ENCODE results near the gene STARD7.

The STARD7 gene

DNA sequence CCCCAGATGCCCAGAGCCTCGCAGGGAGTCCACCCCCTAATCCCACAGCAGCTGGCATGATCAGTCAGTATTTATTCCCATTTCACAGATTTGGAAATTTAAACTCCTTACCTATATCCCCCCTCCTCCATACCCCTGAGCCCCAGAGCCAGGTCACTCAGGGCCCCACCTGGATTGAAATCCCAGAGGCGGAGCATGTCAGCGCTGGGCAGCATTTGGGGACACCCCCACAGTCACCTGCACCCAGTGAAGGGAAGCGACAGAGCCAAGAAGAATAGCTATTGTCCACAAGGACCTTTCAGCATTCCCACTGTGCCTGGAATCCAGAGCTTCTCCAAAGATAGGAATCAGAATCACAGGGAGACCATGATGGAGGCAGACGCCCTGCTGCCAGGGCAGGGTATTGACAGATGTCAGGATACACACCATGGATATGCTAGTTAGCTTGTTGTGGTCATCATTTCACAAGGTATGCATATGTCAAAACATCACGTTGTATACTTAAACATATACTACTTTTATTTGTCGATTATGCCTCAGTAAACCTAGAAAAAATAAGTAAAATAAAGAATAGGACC is 69.4 kb downstream of the STARD7 start:
- H3K9ac ChIP-seq (ENCODE audit: low read length): peak overlapping the region; percentile 18; the same call in 1 of the 2 replicates
- DNase-seq: no peak
- peak overlapping the region; percentile 60 for H2AFZ ChIP-seq (ENCODE audit: low read length)
- TF ChIP-seq EZH2phosphoT487 (IDR thresholded peaks at IDR 0.05; ENCODE audit: low read length) (no peak), EZH2 (optimal IDR thresholded peaks at IDR 0.05; ENCODE audit: low read depth, low read length) (no peak)
- TF ChIP-seq, protein P1, sequence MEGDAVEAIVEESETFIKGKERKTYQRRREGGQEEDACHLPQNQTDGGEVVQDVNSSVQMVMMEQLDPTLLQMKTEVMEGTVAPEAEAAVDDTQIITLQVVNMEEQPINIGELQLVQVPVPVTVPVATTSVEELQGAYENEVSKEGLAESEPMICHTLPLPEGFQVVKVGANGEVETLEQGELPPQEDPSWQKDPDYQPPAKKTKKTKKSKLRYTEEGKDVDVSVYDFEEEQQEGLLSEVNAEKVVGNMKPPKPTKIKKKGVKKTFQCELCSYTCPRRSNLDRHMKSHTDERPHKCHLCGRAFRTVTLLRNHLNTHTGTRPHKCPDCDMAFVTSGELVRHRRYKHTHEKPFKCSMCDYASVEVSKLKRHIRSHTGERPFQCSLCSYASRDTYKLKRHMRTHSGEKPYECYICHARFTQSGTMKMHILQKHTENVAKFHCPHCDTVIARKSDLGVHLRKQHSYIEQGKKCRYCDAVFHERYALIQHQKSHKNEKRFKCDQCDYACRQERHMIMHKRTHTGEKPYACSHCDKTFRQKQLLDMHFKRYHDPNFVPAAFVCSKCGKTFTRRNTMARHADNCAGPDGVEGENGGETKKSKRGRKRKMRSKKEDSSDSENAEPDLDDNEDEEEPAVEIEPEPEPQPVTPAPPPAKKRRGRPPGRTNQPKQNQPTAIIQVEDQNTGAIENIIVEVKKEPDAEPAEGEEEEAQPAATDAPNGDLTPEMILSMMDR (IDR thresholded peaks at IDR 0.05; ENCODE audit: low read length): no peak
- H3K4me1 ChIP-seq (ENCODE audit: low read length): peaks cover 5% of the 10 kb centered on the region; the same call in 1 of the 2 replicates
- no peaks in the 10 kb centered on the region for H4K20me1 ChIP-seq (ENCODE audit: insufficient read depth, low read length)
- H3K4me3 ChIP-seq (ENCODE audit: low read length): no peak overlapping the region
- H3F3A ChIP-seq (ENCODE audit: insufficient read depth, low read length): no peaks in the 10 kb centered on the region
- H3K4me2 ChIP-seq (ENCODE audit: low read depth, low read length): peak overlapping the region; percentile 39; the same call in 1 of the 2 replicates
- H3K27me3 ChIP-seq (replicated peaks; ENCODE audit: insufficient read depth, low read length): peaks cover 23% of the 10 kb centered on the region; the same call in 1 of the 2 replicates
- H3K27ac ChIP-seq (ENCODE audit: low read length): no peak overlapping the region
- peaks cover 7% of the 10 kb centered on the region for H3K79me2 ChIP-seq (ENCODE audit: low read length)
- no peaks in the 10 kb centered on the region for H3K9me2 ChIP-seq (replicated peaks; ENCODE audit: insufficient read depth, low read length)
- H3K36me3 ChIP-seq (replicated peaks; ENCODE audit: insufficient read depth, low read length): no peaks in the 10 kb centered on the region
- H3K9me3 ChIP-seq (replicated peaks; ENCODE audit: insufficient read depth, low read length): no peaks in the 10 kb centered on the region

DNA sequence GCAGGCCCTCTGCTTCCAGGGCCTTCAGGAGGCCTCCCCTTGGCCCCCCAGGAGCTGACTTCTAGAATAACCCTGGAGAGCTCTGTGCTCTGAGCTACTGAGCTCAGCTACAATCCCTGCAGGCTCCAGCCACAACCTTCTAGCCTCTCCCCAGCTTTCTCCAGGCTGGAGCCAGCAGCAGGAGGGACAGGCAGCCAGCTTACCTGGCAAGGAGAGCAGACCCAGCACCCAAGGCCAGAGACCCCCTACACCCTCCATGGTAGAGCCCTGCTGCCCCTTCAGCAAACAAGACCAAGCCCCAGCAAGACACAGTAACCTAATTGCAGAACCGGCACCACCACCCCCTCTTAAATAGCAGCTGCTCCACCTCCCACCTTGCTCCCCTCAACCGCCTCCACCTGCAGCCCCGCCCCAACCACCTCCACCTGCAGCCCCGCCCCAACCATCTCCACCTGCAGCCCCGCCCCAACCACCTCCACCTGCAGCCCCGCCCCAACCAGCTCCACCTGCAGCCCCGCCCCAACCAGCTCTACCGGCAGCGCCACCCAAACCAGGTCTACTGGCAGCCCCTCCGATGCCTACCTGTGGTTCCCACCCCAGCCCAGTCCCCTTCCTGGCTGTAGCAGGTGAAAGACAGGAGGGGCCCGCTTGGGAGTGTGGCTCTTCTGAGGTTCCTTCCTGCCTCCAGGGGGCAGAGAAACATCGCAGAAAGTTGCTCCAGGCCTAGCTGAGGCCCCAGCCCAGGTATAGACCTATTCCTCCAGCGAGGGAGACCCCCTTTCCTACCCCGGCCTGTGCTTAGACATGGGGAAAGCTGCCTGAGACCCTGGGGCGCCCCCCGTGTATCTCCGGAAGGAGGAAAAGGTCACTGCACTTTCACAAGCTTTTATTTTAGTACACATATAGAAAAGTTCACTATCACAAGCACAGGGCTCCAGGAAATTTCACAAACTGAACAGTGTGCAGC is 70.2 kb downstream of the STARD7 start, which contains the start of gene ASTL:
Gene ASTL, minus strand, starts transcription at position 324 of the 967 bp plus-strand sequence. Its CDS starts 66 bp downstream, at position 258.
- no peaks in the 10 kb centered on the region for H3K9me3 ChIP-seq (replicated peaks; ENCODE audit: insufficient read depth, low read length)
- no peak within 1 kb of the TSS for H3K4me3 ChIP-seq (ENCODE audit: low read length)
- no peaks in the 10 kb centered on the region for H3K9me2 ChIP-seq (replicated peaks; ENCODE audit: insufficient read depth, low read length)
- H3K4me2 ChIP-seq (ENCODE audit: low read depth, low read length): peak within 1 kb of the TSS; percentile 39; the same call in 1 of the 2 replicates
- H3K9ac ChIP-seq (ENCODE audit: low read length): peak within 1 kb of the TSS; percentile 18; the same call in 1 of the 2 replicates
- H3K27me3 ChIP-seq (replicated peaks; ENCODE audit: insufficient read depth, low read length): peaks cover 23% of the 10 kb centered on the region; the same call in 1 of the 2 replicates
- peaks cover 5% of the 10 kb centered on the region; the same call in 1 of the 2 replicates for H3K4me1 ChIP-seq (ENCODE audit: low read length)
- peak within 1 kb of the TSS; percentile 60 for H2AFZ ChIP-seq (ENCODE audit: low read length)
- no peaks in the 10 kb centered on the region for H4K20me1 ChIP-seq (ENCODE audit: insufficient read depth, low read length)
- no peak for TF ChIP-seq EZH2 (optimal IDR thresholded peaks at IDR 0.05; ENCODE audit: low read depth, low read length)
- TF ChIP-seq, protein P1 (IDR thresholded peaks at IDR 0.05; ENCODE audit: low read length): peak; percentile 64
- peak; percentile 53 for DNase-seq
- H3F3A ChIP-seq (ENCODE audit: insufficient read depth, low read length): no peaks in the 10 kb centered on the region
- no peaks in the 10 kb centered on the region for H3K79me2 ChIP-seq (ENCODE audit: low read length)
- H3K36me3 ChIP-seq (replicated peaks; ENCODE audit: insufficient read depth, low read length): no peaks in the 10 kb centered on the region
- no peak within 1 kb of the TSS for H3K27ac ChIP-seq (ENCODE audit: low read length)

DNA sequence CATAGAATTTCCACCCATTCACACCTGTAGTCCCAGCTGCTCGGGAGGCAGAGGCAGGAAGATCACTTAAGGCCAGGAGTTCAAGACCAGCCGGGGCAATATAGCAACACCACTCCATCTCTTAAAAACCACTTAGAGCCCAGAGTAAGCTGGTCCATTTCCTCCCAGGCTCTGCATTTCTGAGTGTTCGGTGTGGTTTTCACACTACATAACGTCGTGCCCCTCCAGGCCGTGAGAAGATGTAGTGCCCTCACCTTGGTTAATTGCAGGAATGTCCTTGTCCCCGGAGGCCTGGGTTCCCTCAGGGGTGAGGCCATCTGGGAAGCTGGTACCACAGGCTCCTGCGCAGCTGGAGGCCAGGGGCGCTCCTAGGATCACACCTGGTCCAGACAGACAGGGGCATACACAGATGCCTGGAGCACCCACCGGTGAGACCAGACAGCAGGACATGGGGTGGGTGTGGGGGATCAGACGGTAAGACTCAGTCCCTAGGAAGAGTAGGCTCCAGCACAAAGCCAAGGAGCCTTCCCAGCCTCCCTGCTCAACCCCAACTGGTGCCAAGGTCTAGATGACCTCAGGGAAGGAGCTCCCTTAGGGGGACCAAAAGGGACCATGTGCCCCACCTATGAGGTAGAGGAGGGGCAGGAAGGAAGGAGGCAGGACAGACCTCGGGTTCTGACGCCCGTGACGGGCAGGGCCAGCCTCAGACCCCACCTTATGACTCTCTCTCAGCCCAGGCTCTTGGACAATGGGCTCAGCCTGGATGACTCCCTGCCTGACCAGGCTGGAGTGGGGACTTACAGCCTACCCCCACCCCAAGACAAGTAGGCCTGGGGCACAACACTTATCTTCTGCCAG is 71.1 kb downstream of the STARD7 start:
- Histone ChIP-seq H2AFZ (ENCODE audit: low read length) (no peak overlapping the region), H3K27ac (ENCODE audit: low read length) (no peak overlapping the region), H3F3A (ENCODE audit: insufficient read depth, low read length) (no peaks in the 10 kb centered on the region), H3K9me3 (replicated peaks; ENCODE audit: insufficient read depth, low read length) (no peaks in the 10 kb centered on the region), H3K4me1 (ENCODE audit: low read length) (peaks cover 5% of the 10 kb centered on the region; the same call in 1 of the 2 replicates), H3K36me3 (replicated peaks; ENCODE audit: insufficient read depth, low read length) (no peaks in the 10 kb centered on the region), H3K9me2 (replicated peaks; ENCODE audit: insufficient read depth, low read length) (no peaks in the 10 kb centered on the region), H3K4me2 (ENCODE audit: low read depth, low read length) (no peak overlapping the region), H3K9ac (ENCODE audit: low read length) (no peak overlapping the region), H3K27me3 (replicated peaks; ENCODE audit: insufficient read depth, low read length) (peaks cover 23% of the 10 kb centered on the region; the same call in 1 of the 2 replicates), H3K4me3 (ENCODE audit: low read length) (no peak overlapping the region), H3K79me2 (ENCODE audit: low read length) (no peaks in the 10 kb centered on the region), H4K20me1 (ENCODE audit: insufficient read depth, low read length) (no peaks in the 10 kb centered on the region)
- DNase-seq: no peak
- TF ChIP-seq, protein P1 (IDR thresholded peaks at IDR 0.05; ENCODE audit: low read length): no peak
- TF ChIP-seq EZH2 (optimal IDR thresholded peaks at IDR 0.05; ENCODE audit: low read depth, low read length) (no peak), EZH2phosphoT487 (IDR thresholded peaks at IDR 0.05; ENCODE audit: low read length) (no peak)

All from MM.1S (cell line).